ENCODE data around the gene SYT4.
"Not testable (repeated sequence)": the region's sequence is repeated elsewhere in the genome, so short reads cannot be mapped to it uniquely, and the experiment has no call there.

SYT4 gene, protein sequence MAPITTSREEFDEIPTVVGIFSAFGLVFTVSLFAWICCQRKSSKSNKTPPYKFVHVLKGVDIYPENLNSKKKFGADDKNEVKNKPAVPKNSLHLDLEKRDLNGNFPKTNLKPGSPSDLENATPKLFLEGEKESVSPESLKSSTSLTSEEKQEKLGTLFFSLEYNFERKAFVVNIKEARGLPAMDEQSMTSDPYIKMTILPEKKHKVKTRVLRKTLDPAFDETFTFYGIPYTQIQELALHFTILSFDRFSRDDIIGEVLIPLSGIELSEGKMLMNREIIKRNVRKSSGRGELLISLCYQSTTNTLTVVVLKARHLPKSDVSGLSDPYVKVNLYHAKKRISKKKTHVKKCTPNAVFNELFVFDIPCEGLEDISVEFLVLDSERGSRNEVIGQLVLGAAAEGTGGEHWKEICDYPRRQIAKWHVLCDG

DNA sequence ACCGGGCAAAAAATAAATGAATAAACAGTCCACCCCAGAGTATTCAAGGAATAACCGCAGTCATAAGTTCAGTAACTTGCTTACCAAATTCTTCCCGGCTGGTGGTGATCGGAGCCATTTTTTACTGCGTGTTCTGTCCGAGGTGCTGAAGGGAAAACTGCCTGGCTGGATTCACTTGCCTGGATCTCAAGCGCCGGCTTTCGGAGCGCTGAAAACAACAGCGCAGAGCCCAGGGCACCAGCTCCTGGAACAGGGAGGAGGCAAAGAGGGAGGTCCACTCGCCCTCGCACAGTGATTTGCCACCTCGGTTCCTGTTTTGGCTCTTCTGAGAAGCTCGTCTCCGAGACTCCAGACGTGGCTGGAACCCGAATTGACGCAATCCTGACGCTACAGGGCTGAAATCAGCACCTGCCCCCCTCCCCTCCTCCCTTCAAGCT, at the start of gene SYT4:
Gene SYT4 (minus strand): TSS at position 327 of the 437 bp plus-strand sequence. CDS start 209 bp downstream, at position 118.
- DNase-seq = peak; percentile 93

DNA sequence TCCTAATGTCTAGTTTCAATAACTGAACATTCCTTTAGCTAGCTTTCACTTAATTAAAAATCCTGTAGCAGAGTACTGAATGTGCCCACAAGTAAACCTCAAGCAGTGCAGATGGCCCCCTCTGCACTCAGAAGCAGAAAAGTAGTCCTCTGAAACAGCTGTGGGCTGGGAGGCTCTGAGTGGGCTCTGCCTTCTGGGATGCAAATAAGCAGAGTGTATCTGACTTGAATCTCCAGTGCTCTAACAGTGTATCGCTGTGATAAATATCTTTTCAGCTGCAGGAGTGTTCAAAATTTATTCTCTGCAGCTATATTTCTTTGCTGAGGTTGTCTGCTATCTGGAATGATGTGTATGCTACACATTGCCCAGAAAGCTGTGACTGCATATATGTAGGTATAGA, 44.8 kb upstream of the SYT4 start:
- peak; percentile 27 for DNase-seq

- no peak for DNase-seq
Measured at GRCh38 chr18:43314941-43315340, 37.7 kb upstream of the SYT4 start.

DNA sequence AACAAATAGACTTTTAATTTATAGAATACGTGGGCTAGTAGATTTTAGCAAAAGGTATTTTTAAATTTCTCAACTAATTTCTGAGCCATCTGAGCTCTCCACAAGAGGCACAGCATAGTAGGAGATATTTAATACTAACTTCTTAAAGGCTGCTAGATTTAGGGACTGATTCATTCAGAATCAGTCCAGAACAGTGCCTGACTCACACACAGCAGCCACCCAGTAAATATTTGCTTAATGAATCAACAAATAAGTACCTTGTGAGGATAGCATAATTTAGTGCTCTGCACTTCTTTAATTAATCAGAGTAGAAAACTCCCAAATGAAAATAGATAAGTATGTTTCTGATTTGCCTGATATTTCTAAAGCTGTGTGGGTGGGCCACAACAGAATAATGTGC, 35.6 kb upstream of the SYT4 start:
- DNase-seq = no peak

DNA sequence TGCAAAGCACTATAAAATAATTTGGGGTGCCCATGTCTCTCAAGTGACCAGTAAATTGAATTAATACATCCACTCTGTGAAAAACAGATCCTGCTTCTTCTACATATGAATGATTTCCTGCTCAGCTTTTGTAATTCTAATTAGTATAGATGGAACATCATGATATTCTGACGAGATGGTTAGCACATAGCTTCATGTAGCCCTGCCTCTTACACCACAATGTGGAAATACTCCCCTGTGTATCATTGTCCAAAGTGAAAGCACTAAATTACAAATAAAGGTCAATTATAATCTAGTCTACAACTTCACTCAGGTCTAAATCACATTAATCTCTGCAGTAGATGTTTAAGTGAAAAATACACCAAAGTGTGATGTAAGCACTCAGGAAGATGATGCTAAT, 32.9 kb upstream of the SYT4 start:
- DNase-seq = no peak

DNA sequence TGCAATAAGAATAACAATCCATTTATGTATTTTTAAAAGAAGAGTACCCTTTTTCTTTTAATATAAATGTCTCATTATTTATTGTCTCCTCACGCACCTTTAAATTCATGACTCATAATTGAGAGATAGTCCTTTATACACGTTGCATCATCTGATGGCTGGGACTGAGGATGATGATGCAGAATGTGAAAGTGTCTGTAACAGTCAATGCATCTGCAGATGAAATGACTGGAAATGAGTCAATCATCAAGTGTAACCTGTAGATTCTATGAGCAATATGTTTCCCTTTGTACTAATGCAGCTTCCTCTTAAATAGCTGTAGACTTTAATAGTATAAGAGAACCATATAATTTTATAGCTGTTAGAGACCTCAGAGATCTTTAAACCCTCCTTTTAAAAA, 26.1 kb upstream of the SYT4 start:
- no peak for DNase-seq

DNA sequence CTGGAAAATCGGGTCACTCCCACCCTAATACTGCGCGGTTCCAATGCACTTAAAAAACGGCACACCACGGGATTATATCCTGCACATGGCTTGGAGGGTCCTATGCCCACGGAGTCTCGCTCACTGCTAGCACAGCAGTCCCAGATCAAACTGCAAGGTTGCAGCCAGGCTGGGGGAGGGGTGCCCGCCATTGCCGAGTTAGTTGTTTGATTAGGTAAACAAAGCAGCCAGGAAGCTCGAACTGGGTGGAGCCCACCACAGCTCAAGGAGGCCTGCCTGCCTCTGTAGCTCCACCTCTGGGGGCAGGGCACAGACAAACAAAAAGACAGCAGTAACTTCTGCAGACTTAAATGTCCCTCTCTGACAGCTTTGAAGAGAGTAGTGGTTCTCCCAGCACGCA, 8.9 kb upstream of the SYT4 start:
- not testable (repeated sequence) for DNase-seq

DNA sequence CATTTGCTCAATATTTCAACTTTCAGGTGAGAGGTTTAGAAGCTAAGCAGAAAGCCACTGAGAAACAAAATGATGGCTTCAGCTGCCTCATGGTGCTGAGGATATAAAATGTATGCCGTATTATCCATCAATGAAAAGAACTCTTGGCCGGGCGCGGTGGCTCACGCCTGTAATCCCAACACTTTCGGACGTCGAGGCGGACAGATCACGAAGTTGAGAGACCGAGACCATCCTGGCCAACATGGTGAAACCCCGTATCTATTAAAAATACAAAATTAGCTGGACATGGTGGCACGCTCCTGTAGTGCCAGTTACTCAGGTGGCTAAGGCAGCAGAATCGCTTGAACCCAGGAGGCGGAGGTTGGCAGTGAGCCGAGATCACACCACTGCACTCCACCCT, 6.0 kb upstream of the SYT4 start:
- DNase-seq = no peak

DNA sequence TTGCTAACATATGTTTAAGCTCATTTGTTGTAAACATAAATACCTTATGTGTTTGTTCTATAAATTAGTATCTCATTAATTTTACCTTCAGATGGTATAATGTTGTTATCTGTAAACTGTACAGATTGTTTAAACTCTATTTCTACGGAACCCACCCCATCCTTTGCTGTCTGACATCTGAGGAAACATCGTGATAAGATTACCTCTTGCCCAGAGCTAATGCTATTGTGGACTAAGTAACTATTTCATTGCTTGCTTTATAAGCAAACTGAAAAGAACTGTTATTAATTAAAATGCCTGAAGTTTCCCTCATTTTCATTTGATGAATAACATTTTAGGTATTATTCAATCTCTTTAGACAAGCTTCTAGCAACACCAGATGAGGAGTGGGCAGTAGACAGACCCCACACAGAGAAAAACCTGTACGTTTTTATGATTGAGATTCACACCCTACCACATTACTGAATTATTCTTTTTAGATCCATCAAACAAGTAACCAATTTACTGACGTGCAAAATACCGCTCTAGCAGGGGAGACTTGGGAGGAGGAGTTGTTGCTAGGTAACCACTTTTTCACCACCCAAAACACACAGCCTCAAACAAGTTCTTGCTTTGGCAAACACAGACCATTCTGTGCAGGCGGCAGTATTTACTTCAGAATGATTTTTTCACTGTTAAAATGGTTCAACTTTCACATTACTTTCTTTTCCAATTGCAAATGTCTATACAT, 1.9 kb upstream of the SYT4 start:
- DNase-seq = peak; percentile 85

GRCh38 chr18:43278355-43278754, 1.1 kb upstream of the SYT4 start:
- peak; percentile 30 for DNase-seq

DNA sequence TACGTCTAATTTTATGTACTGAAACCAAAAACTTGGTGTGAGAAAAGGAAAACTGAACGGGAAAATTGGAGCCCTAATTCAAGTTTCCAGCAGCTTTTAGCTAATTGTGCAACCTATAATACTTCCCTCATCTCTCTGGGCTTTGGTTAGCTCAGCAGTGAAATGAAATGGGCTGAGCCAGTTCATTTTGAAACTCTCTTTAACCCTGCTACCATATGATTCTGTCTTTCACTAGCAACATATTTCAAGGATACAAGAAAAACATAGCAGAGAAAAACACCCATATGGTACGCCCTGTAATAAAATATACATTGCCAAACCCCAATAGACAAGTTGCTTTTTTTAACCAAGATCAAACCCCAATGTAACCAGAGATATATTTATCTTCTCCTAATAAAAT, 799 bp downstream of the SYT4 start:
- DNase-seq = peak; percentile 34

GRCh38 chr18:43275546-43275945, 1.7 kb downstream of the SYT4 start:
- DNase-seq = peak; percentile 25

DNA sequence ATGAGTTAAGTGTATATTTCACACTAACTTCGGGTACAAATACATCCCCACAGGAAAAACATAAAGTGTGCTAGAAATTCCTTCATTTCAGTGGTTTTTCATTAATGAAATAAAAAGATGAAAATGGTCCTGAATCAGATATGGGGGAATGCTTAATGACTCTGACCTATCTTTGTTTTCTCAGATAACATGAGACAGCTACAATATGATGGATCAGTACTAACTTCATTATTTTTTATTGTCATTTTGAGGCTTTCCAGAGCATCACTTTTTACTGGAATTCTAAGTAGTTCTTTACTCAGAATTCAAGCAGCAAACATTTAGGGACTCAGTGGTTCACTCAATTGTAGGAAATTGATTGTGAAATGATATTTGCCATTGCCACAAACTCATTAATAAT, 2.8 kb downstream of the SYT4 start:
- DNase-seq = no peak

GRCh38 chr18:43271593-43272432, 5.5 kb downstream of the SYT4 start:
- peak; percentile 87 for DNase-seq

DNA sequence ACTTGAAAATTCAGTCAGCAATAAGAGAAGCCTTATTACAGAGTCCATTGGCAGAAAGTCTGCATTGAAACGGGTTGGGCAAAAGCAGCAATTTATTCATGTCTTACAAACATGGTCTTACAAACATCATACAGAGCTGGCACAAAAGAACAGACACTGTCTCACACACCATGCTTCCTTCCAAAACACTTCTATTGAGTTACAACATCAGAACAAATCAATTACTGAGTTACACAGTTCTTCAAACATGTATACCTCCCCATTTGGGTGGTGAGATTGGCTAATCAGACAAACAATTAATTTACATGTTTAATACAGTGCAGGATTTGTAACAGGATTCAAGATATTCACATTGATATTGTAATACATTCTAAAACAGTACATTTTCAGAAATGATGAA, 9.5 kb downstream of the SYT4 start:
- no peak for DNase-seq

- DNase-seq = no peak
Measured at GRCh38 chr18:43265465-43265864, 11.8 kb downstream of the SYT4 start.

GRCh38 chr18:43248610-43249249, 28.6 kb downstream of the SYT4 start:
- DNase-seq = no peak

- DNase-seq = no peak
Measured at GRCh38 chr18:43247944-43248343, 29.3 kb downstream of the SYT4 start.

GRCh38 chr18:43238429-43238828, 38.9 kb downstream of the SYT4 start:
- no peak for DNase-seq

GRCh38 chr18:43236921-43237320, 40.4 kb downstream of the SYT4 start:
- no peak for DNase-seq

DNA sequence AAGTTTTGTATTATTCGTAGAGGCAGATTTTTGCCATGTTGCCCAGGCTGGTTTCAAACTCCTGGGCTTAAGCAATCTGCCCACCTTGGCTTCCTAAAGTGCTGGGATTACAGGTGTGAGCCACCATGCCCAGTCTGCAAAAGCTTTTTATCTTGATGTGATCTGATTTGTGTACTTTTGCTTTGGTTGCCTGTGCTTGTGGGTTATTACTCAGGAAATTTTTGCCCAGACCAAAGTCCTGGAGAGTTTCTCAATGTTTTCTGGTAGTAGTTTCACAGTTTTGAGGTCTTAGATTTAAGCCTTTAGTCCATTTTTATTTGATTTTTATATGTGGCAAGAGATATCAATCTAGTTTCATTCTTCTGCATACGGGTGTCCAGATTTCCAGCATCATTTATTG, 42.4 kb downstream of the SYT4 start:
- DNase-seq = no peak

DNA sequence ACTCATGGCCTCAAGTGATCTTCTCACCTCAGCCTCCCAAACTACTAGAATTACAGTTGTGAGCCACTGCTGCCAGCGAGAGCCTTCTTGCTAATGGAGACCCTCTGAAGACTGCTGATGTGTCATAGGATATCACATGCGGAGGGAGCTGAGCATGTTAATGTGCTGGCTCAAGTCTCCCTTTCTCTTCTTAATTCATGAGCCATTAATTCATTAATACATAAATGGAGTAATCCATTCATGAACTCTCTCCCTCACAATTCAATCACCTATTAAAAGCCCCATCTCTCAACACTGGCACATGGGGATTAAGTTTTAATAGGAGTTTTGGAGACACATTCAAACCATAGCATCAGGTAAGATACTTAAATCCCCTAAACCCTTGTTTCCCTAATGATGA, 54.8 kb downstream of the SYT4 start:
- DNase-seq = no peak

DNA sequence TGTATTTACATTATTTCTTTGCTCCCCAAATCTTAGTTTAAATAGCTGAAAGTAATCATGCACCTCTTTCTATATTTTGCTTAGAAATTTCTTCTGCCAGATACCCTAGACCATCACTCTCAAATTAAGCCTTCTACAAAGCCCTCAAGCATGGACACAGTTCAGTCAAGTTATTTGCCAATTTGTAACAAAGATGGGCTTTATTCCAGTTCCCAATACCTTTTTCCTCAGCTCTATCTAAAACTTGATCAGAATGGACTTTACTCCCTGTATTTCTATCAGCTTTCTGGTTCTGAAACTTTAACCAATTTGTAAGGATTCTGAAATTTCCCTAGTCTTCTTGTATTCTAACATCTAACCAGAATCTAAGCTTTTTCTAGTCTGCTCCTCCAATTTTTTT, 56.6 kb downstream of the SYT4 start:
- no peak for DNase-seq

All from eye (tissue), 1 donor.